Activated naive CD8-positive, alpha-beta T cell treated with anti-CD3 and anti-CD28 coated beads for 36 hours (primary cell): ENCODE data around the gene PSMA8. TPM values are rescaled to one million over a fixed set of nuclear protein-coding genes. Genes with fewer than 3 reads are reported as not detected.
A peak's percentile ranks its signal among the peaks of the same experiment; 100 is the strongest.
"Not testable (repeated sequence)": the region's sequence is repeated elsewhere in the genome, so short reads cannot be mapped to it uniquely, and the experiment has no call there.

Experiments used
- DNase-seq: peaks from one replicate; pipeline ENCODE4 v3.0.0; 2021
- H3K27ac Mint-ChIP-seq: one replicate; pipeline ENCODE4 v1.8.0; 2022; ENCODE audit warnings: mild to moderate bottlenecking, moderate library complexity, mixed read lengths
- H3K27me3 Mint-ChIP-seq: one replicate; pipeline ENCODE4 v1.8.0; 2022; ENCODE audit warnings: mild to moderate bottlenecking, mixed read lengths
- H3K36me3 Mint-ChIP-seq: one replicate; pipeline ENCODE4 v1.8.0; 2021; ENCODE audit warnings: mild to moderate bottlenecking, mixed read lengths
- H3K4me1 Mint-ChIP-seq: one replicate; pipeline ENCODE4 v1.8.0; 2021; ENCODE audit warnings: mixed read lengths
- H3K4me3 Mint-ChIP-seq: one replicate; pipeline ENCODE4 v1.8.0; 2022; ENCODE audit warnings: mild to moderate bottlenecking, moderate library complexity, mixed read lengths
- H3K9me3 Mint-ChIP-seq: one replicate; pipeline ENCODE4 v1.8.0; 2022; ENCODE audit warnings: mixed read lengths
- total RNA-seq, 2 experiments: library from RNA; stranded (reverse); gene quantifications; one replicate each; pipeline ENCODE4 v1.2.3, GENCODE V29; 2021

Gene PSMA8
- total RNA-seq, result 1 to 10 TPM; 3.3 to 3.6 TPM

- H3K36me3 Mint-ChIP-seq, result no peaks in the 10 kb centered on the region
Observed at GRCh38 chr18:26133652-26134051, at the start of gene PSMA8. Gene PSMA8, plus strand, starts transcription at chr18:26133869. Its CDS starts 97 bp downstream, at chr18:26133966.

GRCh38 chr18:26085056-26085455 lies 48.6 kb upstream of the PSMA8 start:
- peaks cover 33% of the 10 kb centered on the region for H3K36me3 Mint-ChIP-seq
- H3K4me1 Mint-ChIP-seq, result peaks cover 29% of the 10 kb centered on the region
- H3K4me3 Mint-ChIP-seq, result no peak overlapping the region
- no peaks in the 10 kb centered on the region for H3K27me3 Mint-ChIP-seq
- H3K27ac Mint-ChIP-seq, result no peak overlapping the region
- no peaks in the 10 kb centered on the region for H3K9me3 Mint-ChIP-seq
- no peak for DNase-seq

More at GRCh38 chr18:26133652-26134051, at the start of gene PSMA8:
- Mint-ChIP-seq H3K27me3 (no peaks in the 10 kb centered on the region), H3K4me3 (peak within 1 kb of the TSS; percentile 83), H3K4me1 (peaks cover 6% of the 10 kb centered on the region), H3K9me3 (peaks cover 1% of the 10 kb centered on the region), H3K27ac (peak within 1 kb of the TSS; percentile 96)
- DNase-seq, result peak; percentile 69

- H3K9me3 Mint-ChIP-seq, result no peaks in the 10 kb centered on the region
- H3K4me1 Mint-ChIP-seq, result peaks cover 27% of the 10 kb centered on the region
- no peak overlapping the region for H3K4me3 Mint-ChIP-seq
- H3K27ac Mint-ChIP-seq, result no peak overlapping the region
- peaks cover 21% of the 10 kb centered on the region for H3K36me3 Mint-ChIP-seq
- no peak for DNase-seq
- H3K27me3 Mint-ChIP-seq, result no peaks in the 10 kb centered on the region
Observed at GRCh38 chr18:26086959-26087358, 46.7 kb upstream of the PSMA8 start.

- DNase-seq, result no peak
- Mint-ChIP-seq H3K36me3 (peaks cover 11% of the 10 kb centered on the region), H3K4me1 (peaks cover 26% of the 10 kb centered on the region), H3K9me3 (no peaks in the 10 kb centered on the region), H3K27me3 (no peaks in the 10 kb centered on the region), H3K4me3 (peak overlapping the region; percentile 90), H3K27ac (no peak overlapping the region)
Observed at GRCh38 chr18:26088487-26088886, 45.2 kb upstream of the PSMA8 start.

- Mint-ChIP-seq H3K27me3 (no peaks in the 10 kb centered on the region), H3K4me1 (peaks cover 21% of the 10 kb centered on the region), H3K27ac (peak overlapping the region; percentile 96), H3K4me3 (peak overlapping the region; percentile 90), H3K9me3 (no peaks in the 10 kb centered on the region), H3K36me3 (peaks cover 7% of the 10 kb centered on the region)
- DNase-seq, result peak; percentile 1
Observed at GRCh38 chr18:26089293-26090129, 44.2 kb upstream of the PSMA8 start.

GRCh38 chr18:26090130-26091046 lies 43.3 kb upstream of the PSMA8 start, which contains the start of gene SS18:
Gene SS18, minus strand, starts transcription at chr18:26090613. Its CDS starts 44 bp downstream, at chr18:26090569.
- H3K27me3 Mint-ChIP-seq, result no peaks in the 10 kb centered on the region
- peak within 1 kb of the TSS; percentile 96 for H3K27ac Mint-ChIP-seq
- H3K4me3 Mint-ChIP-seq, result peak within 1 kb of the TSS; percentile 90
- H3K36me3 Mint-ChIP-seq, result peaks cover 4% of the 10 kb centered on the region
- no peaks in the 10 kb centered on the region for H3K9me3 Mint-ChIP-seq
- peaks cover 21% of the 10 kb centered on the region for H3K4me1 Mint-ChIP-seq
- peak; percentile 91 for DNase-seq

GRCh38 chr18:26091047-26091630 lies 42.5 kb upstream of the PSMA8 start:
- H3K27me3 Mint-ChIP-seq, result no peaks in the 10 kb centered on the region
- peaks cover under 1% of the 10 kb centered on the region for H3K9me3 Mint-ChIP-seq
- H3K4me1 Mint-ChIP-seq, result peaks cover 21% of the 10 kb centered on the region
- no peak for DNase-seq
- H3K4me3 Mint-ChIP-seq, result peak overlapping the region; percentile 90
- H3K36me3 Mint-ChIP-seq, result peaks cover 4% of the 10 kb centered on the region
- H3K27ac Mint-ChIP-seq, result peak overlapping the region; percentile 96

GRCh38 chr18:26096852-26097251 lies 36.8 kb upstream of the PSMA8 start:
- Mint-ChIP-seq H3K36me3 (no peaks in the 10 kb centered on the region), H3K27ac (no peak overlapping the region), H3K4me3 (no peak overlapping the region), H3K9me3 (peaks cover 1% of the 10 kb centered on the region), H3K27me3 (no peaks in the 10 kb centered on the region), H3K4me1 (no peaks in the 10 kb centered on the region)
- no peak for DNase-seq

- Mint-ChIP-seq H3K36me3 (no peaks in the 10 kb centered on the region), H3K9me3 (peaks cover 1% of the 10 kb centered on the region), H3K27me3 (no peaks in the 10 kb centered on the region), H3K27ac (no peak overlapping the region), H3K4me1 (no peaks in the 10 kb centered on the region), H3K4me3 (no peak overlapping the region)
- no peak for DNase-seq
Observed at GRCh38 chr18:26097563-26097962, 36.1 kb upstream of the PSMA8 start.

- Mint-ChIP-seq H3K4me1 (no peaks in the 10 kb centered on the region), H3K4me3 (no peak overlapping the region), H3K9me3 (peaks cover 1% of the 10 kb centered on the region), H3K36me3 (no peaks in the 10 kb centered on the region), H3K27me3 (no peaks in the 10 kb centered on the region), H3K27ac (no peak overlapping the region)
- peak; percentile 28 for DNase-seq
Observed at GRCh38 chr18:26103579-26103978, 30.1 kb upstream of the PSMA8 start.

GRCh38 chr18:26104035-26104434 lies 29.6 kb upstream of the PSMA8 start:
- H3K4me3 Mint-ChIP-seq, result no peak overlapping the region
- peaks cover 4% of the 10 kb centered on the region for H3K9me3 Mint-ChIP-seq
- DNase-seq, result no peak
- no peaks in the 10 kb centered on the region for H3K36me3 Mint-ChIP-seq
- H3K27me3 Mint-ChIP-seq, result no peaks in the 10 kb centered on the region
- no peak overlapping the region for H3K27ac Mint-ChIP-seq
- H3K4me1 Mint-ChIP-seq, result no peaks in the 10 kb centered on the region

- H3K27me3 Mint-ChIP-seq, result peaks cover 5% of the 10 kb centered on the region
- H3K36me3 Mint-ChIP-seq, result peaks cover 13% of the 10 kb centered on the region
- H3K27ac Mint-ChIP-seq, result no peak overlapping the region
- no peak overlapping the region for H3K4me3 Mint-ChIP-seq
- no peak for DNase-seq
- no peaks in the 10 kb centered on the region for H3K4me1 Mint-ChIP-seq
- peaks cover 6% of the 10 kb centered on the region for H3K9me3 Mint-ChIP-seq
Observed at GRCh38 chr18:26119246-26119645, 14.4 kb upstream of the PSMA8 start.

GRCh38 chr18:26121476-26121875 lies 12.2 kb upstream of the PSMA8 start:
- Mint-ChIP-seq H3K27me3 (peaks cover 5% of the 10 kb centered on the region), H3K4me1 (peaks cover 7% of the 10 kb centered on the region), H3K27ac (no peak overlapping the region), H3K9me3 (peaks cover 6% of the 10 kb centered on the region), H3K36me3 (peaks cover 13% of the 10 kb centered on the region), H3K4me3 (no peak overlapping the region)
- DNase-seq, result no peak

GRCh38 chr18:26121994-26122393 lies 11.7 kb upstream of the PSMA8 start:
- peaks cover 13% of the 10 kb centered on the region for H3K36me3 Mint-ChIP-seq
- H3K9me3 Mint-ChIP-seq, DNase-seq, H3K27ac Mint-ChIP-seq, H3K4me3 Mint-ChIP-seq, H3K27me3 Mint-ChIP-seq, H3K4me1 Mint-ChIP-seq: not testable (repeated sequence)

- no peak for DNase-seq
- Mint-ChIP-seq H3K4me1 (peaks cover 8% of the 10 kb centered on the region), H3K9me3 (peaks cover 6% of the 10 kb centered on the region), H3K27me3 (no peaks in the 10 kb centered on the region), H3K27ac (no peak overlapping the region), H3K4me3 (no peak overlapping the region), H3K36me3 (peaks cover 5% of the 10 kb centered on the region)
Observed at GRCh38 chr18:26127786-26128185, 5.9 kb upstream of the PSMA8 start.
